Loucy (cell line): ENCODE measurements around the gene COG8.
"Not testable (repeated sequence)": the region's sequence is repeated elsewhere in the genome, so short reads cannot be mapped to it uniquely, and the experiment has no call there.

Source experiments
- H2AFZ ChIP-seq: fragments of 200-600 bp; sonication (generic); 2 replicates; pipeline ENCODE4 v1.6.0; 2016; ENCODE audit warnings: antibody characterized with exemption, mild to moderate bottlenecking, low read length, moderate library complexity
- H3F3A ChIP-seq: fragments of 200-600 bp; 2 replicates; pipeline ENCODE4 v1.6.0; 2016; ENCODE audit warnings: antibody characterized with exemption, low read depth, mild to moderate bottlenecking
- H3K27me3 ChIP-seq: fragments of 200-600 bp; sonication (generic); 2 replicates; pipeline ENCODE4 v1.6.1; 2014; ENCODE audit warnings: low read length, mild to moderate bottlenecking; ENCODE audit not compliant: insufficient read depth, poor library complexity, severe bottlenecking
- H3K36me3 ChIP-seq: fragments of 200-600 bp; sonication (generic); 2 replicates; pipeline ENCODE4 v1.6.1; 2016; ENCODE audit warnings: low read length; ENCODE audit not compliant: insufficient read depth
- H3K4me1 ChIP-seq: fragments of 200-600 bp; sonication (generic); 2 replicates; pipeline ENCODE4 v1.5.1; 2014; ENCODE audit warnings: low read length, mild to moderate bottlenecking; ENCODE audit not compliant: insufficient read depth, poor library complexity, severe bottlenecking
- H3K4me2 ChIP-seq: fragments of 200-600 bp; sonication (generic); 2 replicates; pipeline ENCODE4 v1.6.0; 2014; ENCODE audit warnings: antibody characterized with exemption, low read length, low read depth, mild to moderate bottlenecking; ENCODE audit not compliant: poor library complexity, severe bottlenecking
- H3K4me3 ChIP-seq: fragments of 200-600 bp; sonication (generic); 2 replicates; pipeline ENCODE4 v1.5.1; 2014; ENCODE audit warnings: low read length, mild to moderate bottlenecking, mixed read lengths; ENCODE audit not compliant: poor library complexity, severe bottlenecking
- H3K79me2 ChIP-seq: fragments of 200-600 bp; sonication (generic); 2 replicates; pipeline ENCODE4 v1.6.1; 2014; ENCODE audit warnings: low read length; ENCODE audit not compliant: insufficient read depth
- H3K9ac ChIP-seq: fragments of 200-600 bp; sonication (generic); 2 replicates; pipeline ENCODE4 v1.6.0; 2014; ENCODE audit warnings: mild to moderate bottlenecking, low read depth, low read length, moderate library complexity; ENCODE audit not compliant: poor library complexity, severe bottlenecking
- H3K9me2 ChIP-seq: fragments of 200-600 bp; sonication (generic); replicated peaks from 2 replicates; pipeline ENCODE4 v1.6.1; 2016; ENCODE audit warnings: low read depth, low read length, mixed read lengths
- H3K9me3 ChIP-seq: fragments of 200-600 bp; sonication (generic); 2 replicates; pipeline ENCODE4 v1.6.1; 2014; ENCODE audit warnings: mild to moderate bottlenecking, antibody characterized with exemption, low read length, low read depth; ENCODE audit not compliant: insufficient read depth
- H4K20me1 ChIP-seq: fragments of 200-600 bp; sonication (generic); 2 replicates; pipeline ENCODE4 v1.6.0; 2014; ENCODE audit warnings: antibody characterized with exemption, low read length, mild to moderate bottlenecking; ENCODE audit not compliant: insufficient read depth, poor library complexity, severe bottlenecking
- EZH2phosphoT487 ChIP-seq: fragments of 200-600 bp; IDR thresholded peaks from 2 replicates; pipeline ENCODE4 v1.6.1; 2018; ENCODE audit warnings: antibody characterized with exemption, mild to moderate bottlenecking, moderate library complexity, borderline replicate concordance
- TF ChIP-seq, protein P1 (sequence below): fragments of 200-600 bp; sonication (generic); conservative IDR thresholded peaks from 2 replicates; pipeline ENCODE4 v1.5.1; 2014; ENCODE audit warnings: mild to moderate bottlenecking, antibody characterized with exemption, low read length

The COG8 gene

DNA sequence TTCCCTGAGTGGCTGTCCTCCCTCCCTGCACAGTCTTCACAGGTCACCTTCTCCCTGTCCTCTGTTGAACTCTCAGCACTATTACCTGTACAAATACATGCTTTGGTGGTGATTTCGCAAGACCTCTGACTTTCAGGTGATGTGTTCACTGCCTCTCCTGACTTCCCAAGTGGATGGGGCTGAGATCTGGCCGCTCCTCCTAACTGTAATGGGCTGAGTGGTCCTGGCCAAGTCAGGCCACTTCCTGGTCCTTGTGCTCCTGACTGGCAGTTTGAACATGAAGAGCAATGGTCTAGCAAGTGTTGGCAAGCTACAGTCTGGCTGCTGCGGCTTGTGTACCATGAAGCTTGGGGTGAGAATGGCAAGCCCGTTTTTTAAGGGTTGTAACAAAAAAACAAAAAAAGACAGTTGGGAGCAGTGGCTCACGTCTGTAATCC lies 23.9 kb upstream of the COG8 start:
- H3K9me2 ChIP-seq: no peaks in the 10 kb centered on the region
- H3K4me2 ChIP-seq: no peak overlapping the region
- H3K79me2 ChIP-seq: no peaks in the 10 kb centered on the region
- no peaks in the 10 kb centered on the region for H3K9me3 ChIP-seq
- H3K36me3 ChIP-seq: peaks cover 41% of the 10 kb centered on the region; the same call in 1 of the 2 replicates
- H3F3A ChIP-seq: no peaks in the 10 kb centered on the region
- no peaks in the 10 kb centered on the region for H4K20me1 ChIP-seq
- H3K9ac ChIP-seq: no peak overlapping the region
- TF ChIP-seq, protein P1, sequence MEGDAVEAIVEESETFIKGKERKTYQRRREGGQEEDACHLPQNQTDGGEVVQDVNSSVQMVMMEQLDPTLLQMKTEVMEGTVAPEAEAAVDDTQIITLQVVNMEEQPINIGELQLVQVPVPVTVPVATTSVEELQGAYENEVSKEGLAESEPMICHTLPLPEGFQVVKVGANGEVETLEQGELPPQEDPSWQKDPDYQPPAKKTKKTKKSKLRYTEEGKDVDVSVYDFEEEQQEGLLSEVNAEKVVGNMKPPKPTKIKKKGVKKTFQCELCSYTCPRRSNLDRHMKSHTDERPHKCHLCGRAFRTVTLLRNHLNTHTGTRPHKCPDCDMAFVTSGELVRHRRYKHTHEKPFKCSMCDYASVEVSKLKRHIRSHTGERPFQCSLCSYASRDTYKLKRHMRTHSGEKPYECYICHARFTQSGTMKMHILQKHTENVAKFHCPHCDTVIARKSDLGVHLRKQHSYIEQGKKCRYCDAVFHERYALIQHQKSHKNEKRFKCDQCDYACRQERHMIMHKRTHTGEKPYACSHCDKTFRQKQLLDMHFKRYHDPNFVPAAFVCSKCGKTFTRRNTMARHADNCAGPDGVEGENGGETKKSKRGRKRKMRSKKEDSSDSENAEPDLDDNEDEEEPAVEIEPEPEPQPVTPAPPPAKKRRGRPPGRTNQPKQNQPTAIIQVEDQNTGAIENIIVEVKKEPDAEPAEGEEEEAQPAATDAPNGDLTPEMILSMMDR: no peak
- TF ChIP-seq EZH2phosphoT487: no peak
- H3K4me3 ChIP-seq: no peak overlapping the region
- H3K4me1 ChIP-seq: no peaks in the 10 kb centered on the region
- no peaks in the 10 kb centered on the region for H3K27me3 ChIP-seq
- no peak overlapping the region for H2AFZ ChIP-seq

DNA sequence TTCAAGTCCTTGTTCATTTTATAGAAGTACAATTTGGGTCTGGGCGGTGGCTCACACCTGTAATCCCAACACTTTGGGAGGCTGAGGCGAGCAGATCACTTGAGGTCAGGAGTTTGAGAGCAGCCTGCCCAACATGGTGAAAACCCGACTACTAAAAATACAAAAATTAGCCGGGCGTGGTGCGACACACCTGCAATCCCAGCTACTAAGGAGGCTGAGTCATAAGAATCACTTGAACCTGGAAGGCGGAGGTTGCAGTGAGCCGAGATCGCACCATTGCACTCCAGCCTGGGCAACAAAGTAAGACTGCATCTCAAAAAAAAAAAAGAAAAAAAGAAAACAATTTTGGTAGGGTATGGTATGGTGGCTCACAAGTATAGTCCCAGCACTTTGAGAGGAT lies 20.7 kb upstream of the COG8 start:
- not testable (repeated sequence) for H3K9ac ChIP-seq, H2AFZ ChIP-seq, H3K27me3 ChIP-seq, H3K9me3 ChIP-seq, H3K79me2 ChIP-seq, H3K4me2 ChIP-seq, H3F3A ChIP-seq, H3K4me3 ChIP-seq, H3K4me1 ChIP-seq, H3K9me2 ChIP-seq, H4K20me1 ChIP-seq
- peaks cover 13% of the 10 kb centered on the region; the same call in 1 of the 2 replicates for H3K36me3 ChIP-seq

DNA sequence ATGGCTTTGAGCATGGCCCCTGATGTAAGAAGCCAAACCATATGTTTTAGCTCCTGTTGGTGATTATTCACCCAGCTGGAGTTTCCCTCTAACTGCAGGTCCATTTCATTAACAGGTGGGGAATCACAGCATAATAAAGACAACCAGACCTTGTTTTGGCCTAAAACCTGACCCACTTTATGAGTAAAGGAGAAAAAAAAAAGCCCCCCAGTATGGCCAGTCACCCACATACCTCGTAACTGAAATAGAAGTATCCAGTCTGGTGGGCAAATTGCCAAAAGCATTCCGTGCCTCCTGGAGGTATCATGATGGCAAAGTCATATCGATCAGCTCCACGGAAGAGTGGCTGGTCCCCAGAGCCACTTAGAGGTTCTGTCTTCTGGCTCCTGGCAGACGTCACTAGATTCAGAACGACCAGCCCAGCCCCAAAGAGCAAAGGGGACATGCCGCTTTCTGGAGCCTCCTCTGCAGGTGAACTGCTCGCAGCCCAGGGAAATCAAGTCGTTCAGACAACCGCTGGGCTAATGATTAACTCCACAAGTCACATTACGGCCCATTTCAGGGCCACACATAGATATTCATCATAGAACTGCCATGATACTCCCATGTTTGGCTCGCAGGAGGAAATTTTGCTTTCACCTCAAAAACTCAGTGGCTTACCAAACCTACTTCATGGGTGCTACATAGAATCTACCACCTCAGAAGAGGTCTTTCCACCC lies 12.1 kb upstream of the COG8 start, which contains the start of gene TMED6:
Gene TMED6 (minus strand): TSS at position 478 of the 719 bp plus-strand sequence. CDS start 33 bp downstream, at position 445.
- Histone ChIP-seq H3K4me1 (no peaks in the 10 kb centered on the region), H3K4me2 (no peak within 1 kb of the TSS), H3K4me3 (no peak within 1 kb of the TSS), H2AFZ (no peak within 1 kb of the TSS), H4K20me1 (no peaks in the 10 kb centered on the region), H3K36me3 (peaks cover 4% of the 10 kb centered on the region; the same call in 1 of the 2 replicates), H3K9me2 (no peaks in the 10 kb centered on the region), H3F3A (no peaks in the 10 kb centered on the region), H3K9ac (no peak within 1 kb of the TSS), H3K79me2 (no peaks in the 10 kb centered on the region), H3K27me3 (no peaks in the 10 kb centered on the region), H3K9me3 (no peaks in the 10 kb centered on the region)
- TF ChIP-seq EZH2phosphoT487: no peak
- TF ChIP-seq, protein P1: no peak
